Stimulated activated CD8-positive, alpha-beta memory T cell treated with anti-CD3 and anti-CD28 coated beads, Interleukin-2, amount 100 ng/mL, for 1 hour (primary cell): ENCODE results near the gene SYK.
A peak's percentile ranks its signal among the peaks of the same experiment; 100 is the strongest.

ENCODE experiments used
- DNase-seq, 2 donors: peaks; one replicate each; pipeline ENCODE4 v3.0.0-alpha.2; 2020; ENCODE audit warnings: low read depth in 2 of 2

The SYK gene

GRCh38 chr9:90906316-90907055 lies 104.9 kb downstream of the SYK start:
- DNase-seq, result no peak

- DNase-seq, result no peak
Observed at GRCh38 chr9:90907056-90907445, 105.4 kb downstream of the SYK start.

GRCh38 chr9:90907790-90908189 lies 106.2 kb downstream of the SYK start:
- DNase-seq, result no peak

- no peak for DNase-seq
Observed at GRCh38 chr9:90909225-90909624, 107.6 kb downstream of the SYK start.

- no peak for DNase-seq
Observed at GRCh38 chr9:90909747-90910283, 108.2 kb downstream of the SYK start.

GRCh38 chr9:90914196-90914595 lies 112.6 kb downstream of the SYK start:
- no peak for DNase-seq

- DNase-seq, result peak; percentile 40 to 58
Observed at GRCh38 chr9:90914868-90915483, 113.4 kb downstream of the SYK start.

GRCh38 chr9:90915693-90916092 lies 114.1 kb downstream of the SYK start:
- no peak for DNase-seq

GRCh38 chr9:90916147-90916734 lies 114.6 kb downstream of the SYK start:
- no peak for DNase-seq

GRCh38 chr9:90919883-90920282 lies 118.3 kb downstream of the SYK start:
- no peak for DNase-seq

GRCh38 chr9:90921104-90921503 lies 119.5 kb downstream of the SYK start:
- DNase-seq, result no peak

GRCh38 chr9:90921969-90922368 lies 120.3 kb downstream of the SYK start:
- DNase-seq, result no peak

GRCh38 chr9:90925581-90926257 lies 124.1 kb downstream of the SYK start:
- no peak for DNase-seq

- DNase-seq, result no peak
Observed at GRCh38 chr9:90926936-90927335, 125.3 kb downstream of the SYK start.

- no peak for DNase-seq
Observed at GRCh38 chr9:90927496-90927895, 125.9 kb downstream of the SYK start.

GRCh38 chr9:90929626-90930025 lies 128.0 kb downstream of the SYK start:
- DNase-seq, result no peak

GRCh38 chr9:90933468-90933867 lies 131.8 kb downstream of the SYK start:
- no peak for DNase-seq

- no peak for DNase-seq
Observed at GRCh38 chr9:90939351-90939750, 137.7 kb downstream of the SYK start.

- DNase-seq, result no peak
Observed at GRCh38 chr9:90940280-90940679, 138.7 kb downstream of the SYK start.

GRCh38 chr9:90941661-90942060 lies 140.0 kb downstream of the SYK start:
- no peak for DNase-seq

GRCh38 chr9:90942555-90942954 lies 140.9 kb downstream of the SYK start:
- DNase-seq, result no peak

GRCh38 chr9:90943341-90943740 lies 141.7 kb downstream of the SYK start:
- DNase-seq, result no peak
